ENCODE data around the gene INPP5D. TPM values are rescaled to one million over a fixed set of nuclear protein-coding genes. Genes with fewer than 3 reads are reported as not detected.

The INPP5D gene
- total and polyA plus RNA-seq, 2 of the 8 experiments (the other 6 are each of a cell fraction or from before 2014, with no cell fraction given) = 4.5 to 7.1 TPM

- Histone ChIP-seq H3K4ac (replicated peaks; ENCODE audit: insufficient read length, low read depth, low read length) (no peak within 1 kb of the TSS), H3K23ac (ENCODE audit: insufficient read length) (no peak within 1 kb of the TSS), H2AFZ (ENCODE audit: low read length) (peak within 1 kb of the TSS; percentile 49; the same call in 1 of the 2 replicates), H3K36me3 (ENCODE audit: control insufficient read depth in 2 of 4, insufficient read depth in 4 of 4, low read length in 3 of 4) (no peaks in the 10 kb centered on the region), H3K79me1 (ENCODE audit: low read depth, low read length) (peaks cover 2% of the 10 kb centered on the region; the same call in 1 of the 2 replicates), H2BK12ac (ENCODE audit: low read depth, low read length) (0 out of 2 replicates have a peak within 1 kb of the TSS, but pooled peaks have one; percentile 52), H3K23me2 (ENCODE audit: low read depth, low read length) (peaks cover 8% of the 10 kb centered on the region), H3K9me3 (ENCODE audit: insufficient read depth in 2 of 2, low read depth in 1 of 2, low read length in 1 of 2) (peaks cover 0 to 8% of the 10 kb centered on the region in 2 experiments; a peak in 2 of 4 replicates), H3K27ac (ENCODE audit: low read depth, low read length) (no peak within 1 kb of the TSS), H2AK5ac (ENCODE audit: low read depth, low read length) (no peak within 1 kb of the TSS), H4K20me1 (replicated peaks in 1 of 2; ENCODE audit: control insufficient read depth in 1 of 2, insufficient read depth in 2 of 2, low read length in 2 of 2) (peaks cover 0 to 4% of the 10 kb centered on the region in 2 experiments), H3K4me3 (ENCODE audit: extremely low read depth in 1 of 4, insufficient read depth in 2 of 4, low read depth in 3 of 4, low read length in 4 of 4) (no peak within 1 kb of the TSS), H4K5ac (ENCODE audit: insufficient read length, low read depth, low read length) (no peak within 1 kb of the TSS), H3K79me2 (ENCODE audit: control insufficient read depth in 1 of 2, insufficient read depth in 2 of 2, low read length in 2 of 2) (no peaks in the 10 kb centered on the region), H3K56ac (replicated peaks; ENCODE audit: insufficient read length, low read depth, low read length) (no peak within 1 kb of the TSS), H3K4me2 (ENCODE audit: insufficient read depth in 1 of 2, low read depth in 2 of 2, low read length in 2 of 2) (no peak within 1 kb of the TSS), H3K18ac (ENCODE audit: extremely low read depth, low read length) (peak within 1 kb of the TSS; percentile 43; the same call in 1 of the 2 replicates), H2BK20ac (ENCODE audit: low read length) (no peak within 1 kb of the TSS), H2BK15ac (ENCODE audit: low read length) (no peak within 1 kb of the TSS), H3K9ac (replicated peaks in 1 of 4; ENCODE audit: extremely low read depth in 1 of 4, low read depth in 3 of 4, low read length in 3 of 4) (no peak within 1 kb of the TSS), H4K91ac (replicated peaks; ENCODE audit: insufficient read length, low read length) (no peak within 1 kb of the TSS), H3K27me3 (replicated peaks in 1 of 4; ENCODE audit: control insufficient read depth in 3 of 4, extremely low read depth in 1 of 4, insufficient read depth in 3 of 4, low read length in 3 of 4) (no peaks in the 10 kb centered on the region), H2BK120ac (replicated peaks; ENCODE audit: low read depth, low read length) (no peak within 1 kb of the TSS), H2BK5ac (ENCODE audit: low read depth, low read length) (no peak within 1 kb of the TSS), H3K14ac (ENCODE audit: insufficient read length) (no peak within 1 kb of the TSS), H4K8ac (ENCODE audit: extremely low read depth, insufficient read depth, low read length) (peak within 1 kb of the TSS; percentile 76), H3K4me1 (replicated peaks in 1 of 4; ENCODE audit: control insufficient read depth in 3 of 4, insufficient read depth in 4 of 4, low read length in 3 of 4) (peaks cover 0 to 6% (median 0%) of the 10 kb centered on the region in 4 experiments; a peak in 1 of 7 replicates)
- no peak for DNase-seq (ENCODE audit: low read depth in 1 of 2, low spot score in 2 of 2)
- ChIA-PET POLR2A (ENCODE audit: partially characterized antibody) (interaction anchor here (1.7 kb wide), 1 partner anchor 19 kb away, joined by 10 read pairs; no protein-coding TSS in a partner anchor), CTCF (ENCODE audit: partially characterized antibody) (interaction anchor here (0.8 to 7.4 kb wide), 17 partner anchors 9 to 218 kb away, joined by 3 to 70 read pairs (median 5); partner anchors contain the start of genes ATG16L1 and INPP5D)
- WGBS, 2 experiments (ENCODE audit: extremely low coverage in 1 of 2, insufficient coverage in 1 of 2, insufficient read length in 1 of 2, insufficient replicate concordance in 2 of 2, low coverage in 1 of 2, low lambda C conversion rate in 2 of 2, missing lambda C conversion rate in 1 of 2) = 96% methylated on average over 9 of the region's 13 CpGs; no CpG with 5 or more reads in 1 of the 2 experiments
- FAIRE-seq = no peak
- TF ChIP-seq POU5F1 (IDR thresholded peaks at IDR 0.05; ENCODE audit: low read depth, low read length) (no peak), KDM1A (IDR thresholded peaks at IDR 0.05; ENCODE audit: borderline replicate concordance, low read length) (no peak), ATF3 (IDR thresholded peaks at IDR 0.05; ENCODE audit: insufficient read depth, low read depth, low read length) (no peak), SIX5 (IDR thresholded peaks at IDR 0.05; ENCODE audit: low read depth, low read length) (no peak), RAD21 (IDR thresholded peaks at IDR 0.05 in 1 of 2, conservative IDR thresholded peaks at IDR 0.05 in 1 of 2; ENCODE audit: low read depth in 2 of 2, low read length in 2 of 2) (no peak), POLR2AphosphoS5 (IDR thresholded peaks at IDR 0.05; ENCODE audit: low read depth, low read length) (no peak), GABPA (IDR thresholded peaks at IDR 0.05; ENCODE audit: borderline replicate concordance, insufficient read depth, low read length) (no peak), E2F6 (IDR thresholded peaks at IDR 0.05) (no peak), HDAC2 (IDR thresholded peaks at IDR 0.05; ENCODE audit: borderline replicate concordance in 1 of 2, low read depth in 2 of 2, low read length in 2 of 2) (no peak)
Observed at GRCh38 chr2:233032551-233033320, 27.4 kb upstream of the INPP5D start, which contains the start of gene NEU2. Gene NEU2 (plus strand): TSS chr2:233032672. CDS start chr2:233032672, 0 bp downstream.

Data from H1 (cell line).